ENCODE data around the gene IMMT.

IMMT gene

GRCh38 chr2:86097114-86097896 is 98.0 kb downstream of the IMMT start:
- TF ChIP-seq CTCF (IDR thresholded peaks at IDR 0.05) = no peak
- TF ChIP-seq ZFX (IDR thresholded peaks at IDR 0.05; ENCODE audit: borderline replicate concordance) = no peak
- H3K27ac ChIP-seq = no peak overlapping the region

GRCh38 chr2:86094229-86094628 is 101.0 kb downstream of the IMMT start:
- TF ChIP-seq CTCF (IDR thresholded peaks at IDR 0.05) = no peak
- no peak for TF ChIP-seq ZFX (IDR thresholded peaks at IDR 0.05; ENCODE audit: borderline replicate concordance)

More at GRCh38 chr2:86094229-86094628, 101.0 kb downstream of the IMMT start:
- no peak overlapping the region for H3K27ac ChIP-seq
